Parathyroid adenoma (tissue), 2 donors: ENCODE data around the gene SSR3.

Experiments used
- H2AFZ ChIP-seq: fragments of 300-600 bp; sonication (generic); one replicate; pipeline ENCODE4 v1.7.0; 2017; ENCODE audit warnings: antibody characterized with exemption, mild to moderate bottlenecking
- H3K27ac ChIP-seq: fragments of 300-600 bp; sonication (generic); one replicate; pipeline ENCODE4 v1.7.0; 2017
- H3K27me3 ChIP-seq: fragments of 300-600 bp; sonication (generic); one replicate; pipeline ENCODE4 v1.7.0; 2017; ENCODE audit warnings: low read length; ENCODE audit not compliant: control insufficient read depth, insufficient read depth
- H3K36me3 ChIP-seq: fragments of 300-600 bp; sonication (generic); one replicate; pipeline ENCODE4 v1.7.0; 2017; ENCODE audit warnings: low read length; ENCODE audit not compliant: control insufficient read depth, insufficient read depth
- H3K4me1 ChIP-seq: fragments of 300-600 bp; sonication (generic); one replicate; pipeline ENCODE4 v1.7.0; 2017; ENCODE audit warnings: control low read depth
- H3K4me2 ChIP-seq: fragments of 300-600 bp; sonication (generic); one replicate; pipeline ENCODE4 v1.7.0; 2017; ENCODE audit warnings: low read length
- H3K4me3 ChIP-seq: fragments of 300-600 bp; sonication (generic); one replicate; pipeline ENCODE4 v1.7.0; 2017; ENCODE audit warnings: low read depth, low read length
- H3K79me2 ChIP-seq: fragments of 300-600 bp; sonication (generic); one replicate; pipeline ENCODE4 v1.7.0; 2017; ENCODE audit warnings: control low read depth
- H3K9ac ChIP-seq: fragments of 300-600 bp; sonication (generic); one replicate; pipeline ENCODE4 v1.7.0; 2017; ENCODE audit warnings: mild to moderate bottlenecking
- H3K9me3 ChIP-seq: fragments of 300-600 bp; sonication (generic); one replicate; pipeline ENCODE4 v1.7.0; 2017; ENCODE audit warnings: low read length; ENCODE audit not compliant: control insufficient read depth
- CTCF ChIP-seq: fragments of 300-600 bp; sonication (generic); IDR thresholded peaks from one replicate; pipeline ENCODE4 v1.7.0; 2017; ENCODE audit warnings: antibody characterized with exemption, mild to moderate bottlenecking
- donor health status: primary hyperparathyroidism.

SSR3 gene

GRCh38 chr3:156509189-156510174 lies 45.4 kb downstream of the SSR3 start:
- Histone ChIP-seq H3K79me2 (no peaks in the 10 kb centered on the region), H3K27ac (no peak overlapping the region), H2AFZ (no peak overlapping the region), H3K9me3 (no peaks in the 10 kb centered on the region), H3K4me1 (no peaks in the 10 kb centered on the region), H3K36me3 (no peaks in the 10 kb centered on the region), H3K27me3 (no peaks in the 10 kb centered on the region), H3K4me3 (no peak overlapping the region), H3K4me2 (no peak overlapping the region), H3K9ac (no peak overlapping the region)
- TF ChIP-seq CTCF = peak; percentile 63

GRCh38 chr3:156507285-156507684 lies 47.6 kb downstream of the SSR3 start:
- no peaks in the 10 kb centered on the region for H3K4me1 ChIP-seq
- H3K36me3 ChIP-seq = no peaks in the 10 kb centered on the region
- no peak overlapping the region for H3K27ac ChIP-seq
- no peak overlapping the region for H3K4me3 ChIP-seq
- H2AFZ ChIP-seq = no peak overlapping the region
- H3K27me3 ChIP-seq = no peaks in the 10 kb centered on the region
- H3K9ac ChIP-seq = no peak overlapping the region
- TF ChIP-seq CTCF = no peak
- no peak overlapping the region for H3K4me2 ChIP-seq
- H3K79me2 ChIP-seq = no peaks in the 10 kb centered on the region
- peaks cover 5% of the 10 kb centered on the region for H3K9me3 ChIP-seq

GRCh38 chr3:156498307-156498706 lies 56.6 kb downstream of the SSR3 start:
- H3K27me3 ChIP-seq = no peaks in the 10 kb centered on the region
- H2AFZ ChIP-seq = no peak overlapping the region
- no peak overlapping the region for H3K9ac ChIP-seq
- H3K4me2 ChIP-seq = no peak overlapping the region
- no peaks in the 10 kb centered on the region for H3K4me1 ChIP-seq
- H3K36me3 ChIP-seq = no peaks in the 10 kb centered on the region
- no peaks in the 10 kb centered on the region for H3K9me3 ChIP-seq
- H3K27ac ChIP-seq = no peak overlapping the region
- no peaks in the 10 kb centered on the region for H3K79me2 ChIP-seq
- TF ChIP-seq CTCF = no peak
- no peak overlapping the region for H3K4me3 ChIP-seq

GRCh38 chr3:156497326-156497725 lies 57.6 kb downstream of the SSR3 start:
- no peak overlapping the region for H3K4me3 ChIP-seq
- H3K4me1 ChIP-seq = no peaks in the 10 kb centered on the region
- no peaks in the 10 kb centered on the region for H3K27me3 ChIP-seq
- no peak overlapping the region for H3K27ac ChIP-seq
- H3K9me3 ChIP-seq = no peaks in the 10 kb centered on the region
- H2AFZ ChIP-seq = no peak overlapping the region
- no peak for TF ChIP-seq CTCF
- H3K79me2 ChIP-seq = no peaks in the 10 kb centered on the region
- no peak overlapping the region for H3K4me2 ChIP-seq
- no peaks in the 10 kb centered on the region for H3K36me3 ChIP-seq
- H3K9ac ChIP-seq = no peak overlapping the region

- no peaks in the 10 kb centered on the region for H3K4me1 ChIP-seq
- no peaks in the 10 kb centered on the region for H3K36me3 ChIP-seq
- H3K4me3 ChIP-seq = no peak overlapping the region
- no peak for TF ChIP-seq CTCF
- no peak overlapping the region for H3K27ac ChIP-seq
- no peak overlapping the region for H3K9ac ChIP-seq
- no peaks in the 10 kb centered on the region for H3K79me2 ChIP-seq
- no peak overlapping the region for H3K4me2 ChIP-seq
- H2AFZ ChIP-seq = no peak overlapping the region
- H3K9me3 ChIP-seq = no peaks in the 10 kb centered on the region
- H3K27me3 ChIP-seq = no peaks in the 10 kb centered on the region
Measured at GRCh38 chr3:156495816-156496215, 59.1 kb downstream of the SSR3 start.
